ENCODE results near the gene RALA.

The RALA gene

GRCh38 chr7:39614299-39614698 is 9.1 kb upstream of the RALA start:
- no peak for DNase-seq

GRCh38 chr7:39615350-39615975 is 7.9 kb upstream of the RALA start:
- no peak for DNase-seq

DNA sequence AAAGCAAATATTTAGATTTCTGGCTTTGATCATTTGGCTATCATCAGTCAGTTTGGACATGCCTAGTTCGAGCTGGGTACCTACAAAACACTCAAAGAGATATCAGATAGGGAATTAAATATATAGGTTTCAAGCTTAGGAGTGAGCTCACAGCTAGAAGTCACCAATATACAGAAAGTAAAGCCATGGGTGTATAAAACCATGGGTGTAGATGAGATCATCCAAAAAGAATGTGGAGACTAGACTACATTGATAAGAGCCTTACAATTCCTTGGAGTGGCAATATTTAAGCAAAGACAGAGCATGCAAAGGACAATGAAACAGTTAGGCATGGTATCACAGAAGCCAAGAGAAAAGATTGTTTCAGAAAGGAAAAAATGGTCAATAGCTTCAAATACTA is 7.2 kb upstream of the RALA start:
- DNase-seq: no peak

DNA sequence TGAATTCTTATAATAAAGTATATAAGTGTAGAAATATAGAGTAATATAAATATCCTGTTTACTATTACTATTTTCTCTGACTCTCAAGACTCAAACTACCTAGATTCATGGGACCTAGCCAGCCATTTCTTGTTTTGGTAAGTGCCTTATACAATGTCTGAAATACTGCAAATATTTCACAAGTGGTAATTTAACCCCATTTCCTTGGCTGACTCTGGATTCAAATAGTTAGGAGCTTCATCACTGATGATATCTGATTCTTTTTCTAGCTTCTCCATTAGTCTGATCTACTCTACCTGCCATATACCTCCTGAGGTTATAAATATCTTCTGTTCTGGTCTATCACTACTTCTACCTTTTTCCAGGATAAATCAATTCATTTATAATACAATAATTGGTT is 6.4 kb upstream of the RALA start:
- no peak for DNase-seq

DNA sequence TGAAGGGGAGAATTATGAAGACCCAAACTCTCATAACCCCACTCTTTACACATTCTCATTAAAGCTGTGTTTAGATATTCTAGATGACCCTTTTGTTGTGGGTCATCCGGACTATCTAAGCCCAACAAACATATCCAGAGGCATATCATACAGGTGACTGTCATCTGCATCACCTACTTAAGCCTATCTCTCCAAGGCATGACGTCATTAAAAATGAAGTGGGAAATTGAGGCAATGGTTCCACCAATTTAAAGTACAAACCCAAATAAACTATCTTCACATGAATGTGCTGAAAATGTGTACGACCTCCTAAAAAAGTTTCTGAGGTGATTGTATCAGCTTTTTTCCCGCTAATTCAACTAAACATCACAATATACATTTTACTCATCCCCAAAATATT is 4.5 kb upstream of the RALA start:
- DNase-seq: no peak

GRCh38 chr7:39620486-39620885 is 2.9 kb upstream of the RALA start:
- DNase-seq: no peak

DNA sequence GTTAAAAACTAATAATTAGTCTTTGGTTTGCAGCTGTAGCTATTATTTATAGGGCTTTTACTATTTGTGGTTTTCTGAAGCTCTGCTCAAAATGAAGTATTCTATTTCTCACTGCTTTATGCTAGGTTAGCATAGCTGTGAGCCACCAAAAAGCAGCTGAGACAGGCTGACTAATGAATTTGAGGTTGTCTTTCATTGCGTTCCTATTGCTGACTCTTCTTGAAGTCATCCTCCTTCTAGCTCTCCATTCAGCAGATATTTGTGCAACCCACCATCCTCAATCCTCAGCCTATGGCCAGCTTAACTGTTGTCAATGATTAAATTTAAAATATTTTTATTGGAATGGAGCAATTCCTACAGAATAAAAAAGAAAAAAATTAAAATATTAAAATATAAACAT is 2.1 kb upstream of the RALA start:
- DNase-seq: no peak

DNA sequence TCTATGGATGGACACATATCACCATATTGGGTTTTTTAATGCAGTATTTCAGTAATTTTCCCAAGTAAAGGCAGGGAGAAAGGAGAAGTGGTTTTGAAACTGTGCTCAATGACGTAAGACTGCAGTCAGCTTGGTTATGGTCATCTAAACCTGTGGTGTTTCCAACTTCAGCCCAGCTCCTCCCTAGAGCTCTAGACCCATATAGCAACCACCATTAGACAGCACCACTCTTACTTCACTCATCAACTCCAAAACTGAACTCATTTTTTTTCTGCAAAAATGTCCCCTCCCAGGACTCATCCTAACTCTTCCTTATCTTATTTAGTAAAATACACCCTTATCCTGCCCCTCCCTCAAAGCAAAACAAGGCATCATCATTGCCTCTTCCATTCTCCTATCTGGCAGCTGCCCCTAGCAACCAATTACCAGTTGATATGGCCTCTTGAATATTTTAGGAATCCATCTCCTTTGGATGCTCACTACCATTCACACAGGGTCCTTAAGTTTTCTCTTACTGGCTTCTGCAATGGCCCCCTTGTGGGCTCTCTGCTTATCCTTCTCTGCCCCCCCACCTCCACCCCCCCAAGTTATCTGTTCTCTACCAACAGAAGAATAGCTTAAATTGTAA is 1.5 kb upstream of the RALA start:
- no peak for DNase-seq

DNA sequence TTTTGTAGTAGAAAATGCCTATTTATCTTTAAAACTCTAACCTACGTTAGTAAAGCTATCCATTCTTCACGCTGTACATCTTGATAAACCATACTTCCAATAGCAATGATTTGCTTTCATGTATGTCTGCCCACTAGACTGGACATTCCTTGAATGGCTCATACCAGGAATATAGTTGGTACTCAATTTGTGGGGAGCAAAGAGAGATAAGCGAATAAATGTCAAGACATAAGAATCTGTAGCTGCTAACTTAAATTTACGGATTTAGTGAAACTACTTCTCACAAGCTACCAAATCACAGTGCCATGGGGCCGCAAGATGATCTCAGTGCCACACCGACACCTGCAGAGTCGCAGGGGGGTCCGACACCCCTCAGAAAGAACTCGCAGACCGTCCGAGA is 763 bp upstream of the RALA start:
- DNase-seq: no peak

GRCh38 chr7:39623732-39624441 is 515 bp downstream of the RALA start:
- no peak for DNase-seq

- DNase-seq: peak; percentile 44
Measured at GRCh38 chr7:39624442-39624807, 1.1 kb downstream of the RALA start.

DNA sequence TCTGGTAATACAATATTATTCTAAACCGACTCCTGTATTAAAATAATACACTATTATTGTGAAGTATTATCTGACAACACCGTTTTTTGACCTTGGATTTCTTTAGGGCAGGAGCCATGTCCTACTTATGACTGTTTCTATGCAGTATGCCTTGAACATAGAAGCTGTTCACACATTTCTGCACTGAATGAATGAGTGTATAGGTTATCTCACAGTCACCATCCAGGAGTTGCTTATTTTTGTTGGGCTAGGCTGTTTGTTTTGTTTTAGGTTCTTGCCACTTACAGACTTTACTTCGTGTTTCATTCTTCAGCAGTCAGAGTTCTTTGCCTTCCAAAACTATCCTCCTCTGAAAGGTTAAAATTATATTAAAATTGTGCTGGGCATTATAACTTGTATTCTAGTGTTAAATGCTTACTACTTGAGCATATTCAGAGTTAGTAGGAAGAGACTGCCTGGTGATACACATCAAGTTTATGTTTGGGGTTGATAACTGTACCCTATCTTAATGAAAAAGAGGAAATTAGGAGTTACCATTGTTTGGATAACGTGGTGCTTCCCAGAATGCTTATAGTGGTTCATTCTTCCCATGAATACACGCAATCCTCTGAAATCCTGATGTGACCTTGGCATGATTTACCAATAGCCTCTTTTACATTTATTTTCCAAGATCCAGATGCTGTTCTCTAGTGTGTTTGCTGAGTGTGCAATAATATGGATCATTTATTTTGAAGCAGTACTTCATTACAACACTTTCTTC is 1.7 kb downstream of the RALA start:
- DNase-seq: no peak

DNA sequence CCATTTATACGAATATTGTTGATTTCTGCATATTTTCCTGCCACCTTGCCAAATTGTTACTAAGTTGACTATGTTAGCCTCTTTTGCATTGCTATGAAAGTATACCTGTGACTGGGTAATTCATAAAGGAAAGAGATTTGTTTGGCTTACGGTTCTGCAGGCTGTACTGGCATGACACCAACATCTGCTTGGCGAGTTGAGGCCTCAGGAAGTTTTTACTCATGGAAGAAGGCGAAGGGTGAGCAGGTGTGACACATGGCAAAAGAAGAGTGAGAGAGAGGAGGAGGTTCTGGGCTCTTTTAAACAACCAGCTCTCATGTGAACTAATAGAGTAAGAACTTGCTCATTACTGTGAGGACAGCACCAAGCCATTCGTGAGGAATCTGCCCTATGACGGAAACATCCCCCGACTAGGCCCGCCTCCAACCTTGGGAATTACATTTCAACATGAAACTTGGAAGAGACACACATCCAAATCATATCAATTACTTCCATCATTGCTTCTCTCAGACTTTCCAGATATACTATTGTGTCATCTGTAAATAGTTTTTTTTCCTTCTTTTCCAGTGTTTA is 8.4 kb downstream of the RALA start:
- DNase-seq: no peak

DNA sequence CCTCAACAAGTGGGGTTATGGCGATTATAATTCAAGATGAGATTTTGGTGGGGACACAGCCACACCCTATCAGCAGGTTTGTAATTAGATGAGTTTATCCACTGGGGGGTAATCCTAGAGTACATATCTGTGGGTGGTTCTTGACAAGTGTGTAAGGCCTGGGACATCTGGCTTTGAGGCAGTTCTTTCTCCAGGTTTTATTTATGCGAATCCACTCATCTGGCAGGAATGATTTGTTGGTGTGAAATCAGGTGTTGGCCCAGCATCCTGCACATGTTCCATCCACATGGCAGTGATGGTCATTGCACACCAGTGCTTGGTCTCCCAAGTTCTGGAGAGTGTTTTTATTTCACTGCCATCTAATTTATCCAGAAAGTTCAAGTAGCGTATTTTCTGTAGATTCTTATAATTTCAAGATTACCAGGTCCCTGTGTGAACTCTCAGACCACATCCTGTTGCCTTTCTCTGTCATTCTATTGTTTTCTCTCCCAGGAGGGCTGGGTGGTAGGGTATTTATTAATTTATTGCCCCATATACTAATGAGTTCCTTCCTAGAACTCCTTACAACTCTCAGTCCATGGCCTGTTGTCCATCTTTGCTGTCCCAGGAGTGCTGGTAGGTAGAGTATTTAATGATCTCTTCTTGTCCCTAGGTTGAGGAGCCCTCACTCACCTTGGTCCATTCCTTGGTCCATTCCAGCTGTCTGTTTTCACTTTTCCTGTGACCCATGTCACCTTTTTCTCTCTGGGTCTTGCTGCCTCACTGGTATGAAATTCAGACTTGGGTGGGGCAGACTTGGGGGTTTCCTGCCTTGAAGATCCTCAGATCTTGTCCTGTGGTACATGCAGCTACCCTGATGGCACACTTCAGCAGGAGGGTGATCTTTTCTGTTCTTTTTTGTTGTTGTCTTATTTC is 10.4 kb downstream of the RALA start:
- DNase-seq: no peak

DNA sequence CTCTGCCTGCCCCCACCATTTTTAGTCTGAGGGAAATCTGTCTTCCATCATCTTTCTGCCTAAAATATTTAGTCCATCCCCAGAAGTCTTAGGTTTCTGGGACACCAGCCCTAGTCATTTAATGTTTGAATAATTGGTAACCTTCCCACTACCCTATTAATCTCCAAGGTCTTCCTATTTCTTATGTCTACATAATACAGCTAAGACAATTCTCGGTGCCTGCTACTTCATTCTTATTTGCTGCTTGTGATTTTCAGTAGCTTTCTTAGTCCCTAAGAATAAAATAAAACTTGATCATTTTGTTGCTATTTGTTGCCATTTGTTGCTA is 11.1 kb downstream of the RALA start:
- no peak for DNase-seq

DNA sequence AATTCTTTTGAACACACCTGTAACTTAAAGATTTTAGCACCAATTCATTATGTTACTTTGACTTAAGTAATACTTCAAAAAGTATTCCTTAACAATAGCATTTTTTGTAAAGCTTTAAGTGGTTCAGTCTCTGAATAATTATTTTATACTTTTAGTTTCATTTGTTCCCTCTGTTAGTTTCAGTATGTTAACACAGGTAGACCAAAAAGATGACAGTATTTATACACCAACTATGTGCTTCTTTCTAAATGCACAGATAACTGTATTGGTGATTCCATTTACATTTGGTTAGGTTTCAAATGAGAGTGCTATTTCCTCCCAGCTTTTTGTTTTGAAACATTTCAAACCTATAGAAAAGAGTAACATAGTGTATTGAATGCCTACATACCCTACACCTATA is 14.0 kb downstream of the RALA start:
- DNase-seq: no peak

DNA sequence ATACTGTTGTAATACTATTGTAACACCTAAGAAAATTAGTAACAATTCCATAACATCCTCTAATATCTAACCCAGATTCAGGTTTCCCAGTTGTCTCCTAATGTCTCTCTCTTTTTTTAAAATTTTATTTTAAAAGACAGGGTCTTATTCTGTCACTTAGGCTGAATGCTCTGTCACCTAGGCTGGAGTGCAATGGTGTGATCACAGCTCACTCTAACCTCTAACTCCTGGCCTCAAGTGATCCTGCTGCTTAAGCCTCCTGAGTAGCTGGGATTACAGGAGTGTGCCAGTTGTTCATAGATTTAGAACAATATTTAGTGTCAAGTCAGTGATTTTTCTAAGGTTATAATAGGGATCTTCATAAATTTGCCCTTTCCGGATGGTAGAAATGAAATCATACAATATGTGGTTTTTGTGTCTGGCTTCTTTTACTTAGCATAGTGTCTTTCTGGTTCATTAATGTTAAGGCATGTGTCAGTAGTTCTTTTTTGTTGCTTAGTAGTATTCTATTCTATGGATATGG is 14.7 kb downstream of the RALA start:
- DNase-seq: no peak

DNA sequence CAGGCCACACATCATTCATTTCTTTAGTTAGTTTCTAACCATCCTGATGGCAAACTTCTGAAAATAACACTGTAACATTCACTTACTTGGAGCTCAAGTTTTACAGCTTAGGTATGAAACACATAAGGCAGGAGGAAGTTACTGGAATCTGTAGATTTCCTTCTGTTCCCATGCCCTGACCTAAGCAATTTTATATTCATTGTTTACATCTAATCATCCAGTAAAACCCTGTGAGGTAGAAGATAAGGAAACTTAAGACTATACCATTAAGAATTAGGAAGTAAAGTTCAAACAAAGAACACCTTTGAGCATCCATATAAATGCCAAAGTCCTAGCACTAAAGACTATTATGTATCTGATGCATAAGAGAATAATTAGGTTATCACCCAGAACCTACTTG is 19.5 kb downstream of the RALA start:
- DNase-seq: no peak

- no peak for DNase-seq
Measured at GRCh38 chr7:39644170-39644569, 20.8 kb downstream of the RALA start.

DNA sequence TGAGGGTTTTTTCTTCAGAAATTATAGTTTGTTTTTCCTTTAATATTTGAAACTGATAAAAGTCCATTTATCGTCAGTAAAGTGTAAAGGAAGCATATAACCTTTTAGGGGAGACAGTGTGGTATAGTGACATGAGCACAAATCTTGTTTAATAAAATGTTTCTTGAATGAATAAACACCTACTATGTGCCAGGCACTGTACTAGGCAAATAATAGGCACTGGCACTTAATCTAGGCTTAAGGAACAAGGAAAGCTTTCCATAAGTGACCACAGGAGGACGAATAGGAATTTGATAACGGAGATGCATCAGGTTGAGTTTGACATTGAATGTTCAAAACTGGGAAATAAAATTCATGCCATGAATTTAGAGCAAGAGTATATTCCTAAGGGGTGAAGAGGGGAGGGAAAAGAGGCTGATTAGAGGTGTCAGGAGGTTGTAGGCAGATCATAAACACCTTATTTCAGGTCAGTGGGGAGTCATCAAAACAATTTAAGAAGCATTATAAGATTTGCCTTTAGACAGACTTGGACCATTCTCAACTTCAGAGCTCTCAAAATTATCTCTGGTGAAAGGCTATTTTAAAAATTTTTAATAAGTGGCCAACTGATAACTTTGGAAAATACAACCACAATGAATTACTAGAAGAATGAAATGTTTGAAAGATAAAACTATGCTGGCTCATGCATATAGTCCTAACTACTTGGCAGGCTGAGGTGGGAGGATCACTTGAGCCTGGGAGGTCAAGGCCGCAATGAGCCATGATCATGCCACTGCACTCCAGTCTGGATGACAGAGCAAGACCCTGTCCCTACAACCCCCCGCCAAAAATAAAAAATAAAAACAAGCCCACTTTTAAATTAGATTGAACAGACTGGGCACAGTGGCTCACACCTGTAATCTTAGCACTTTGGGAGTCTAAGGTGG is 22.4 kb downstream of the RALA start:
- no peak for DNase-seq

- no peak for DNase-seq
Measured at GRCh38 chr7:39647816-39648215, 24.4 kb downstream of the RALA start.
